ENCODE results near the gene PITPNM3. TPM values are rescaled to one million over a fixed set of nuclear protein-coding genes. Genes with fewer than 3 reads are reported as not detected.

Gene PITPNM3
- total and polyA plus RNA-seq, 12 donors, result 0.12 to 0.70 (median 0.33) TPM

DNA sequence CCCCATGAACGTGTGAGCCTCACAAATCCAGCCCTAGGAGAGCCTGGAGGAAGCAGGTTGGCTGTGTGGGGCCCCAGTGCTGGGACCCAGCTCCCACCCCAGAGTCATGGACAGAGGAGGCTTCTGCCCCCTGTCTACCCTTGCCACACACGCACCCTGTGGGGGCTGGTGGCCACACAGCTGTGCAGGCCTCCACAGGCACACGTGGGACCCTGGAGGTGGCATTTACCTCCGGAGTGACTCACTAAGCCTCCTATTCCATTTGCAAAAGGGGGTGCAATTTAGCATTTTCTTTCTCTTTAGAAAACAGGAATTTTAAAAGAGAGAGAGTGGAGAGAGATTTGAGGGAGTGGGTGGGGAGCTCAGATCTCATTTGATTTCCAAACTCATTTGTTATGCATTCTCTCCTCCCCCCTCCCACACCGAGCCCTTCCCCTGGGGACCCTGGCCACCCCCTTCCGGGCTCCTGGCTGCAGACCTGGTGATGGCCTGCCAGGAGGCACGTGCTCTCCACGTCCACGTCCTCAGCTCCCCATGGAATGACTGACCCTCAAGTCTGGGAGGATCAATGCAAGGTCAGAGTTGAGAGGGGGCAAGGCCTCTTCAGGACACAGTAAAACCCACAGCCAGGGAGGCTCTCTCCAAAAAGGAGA lies 6.8 kb downstream of the PITPNM3 start:
- peaks cover 0 to 21% (median 9%) of the 10 kb centered on the region in 9 donors for H3K4me1 ChIP-seq
- no peak overlapping the region for H3K4me3 ChIP-seq
- 57 to 63% methylated on average over 9 of the region's 9 CpGs for WGBS, 2 donors
- no peaks in the 10 kb centered on the region for H3K36me3 ChIP-seq
- H3K27me3 ChIP-seq, result peaks cover 0 to 17% (median 14%) of the 10 kb centered on the region in 7 donors
- ATAC-seq (peak in 1 of 8 donors; percentile 23), DNase-seq (no peak)
- H3K27ac ChIP-seq, result no peak overlapping the region
- intact Hi-C loops (cut with DNase I), result loop anchor here in 2 of 10 donors (5.0 to 10.0 kb wide), 2 partner anchors 55 to 77 kb away; no protein-coding TSS in a partner anchor
- H3K9me3 ChIP-seq, result no peaks in the 10 kb centered on the region
- no peak for TF ChIP-seq CTCF (IDR thresholded peaks at IDR 0.05)

DNA sequence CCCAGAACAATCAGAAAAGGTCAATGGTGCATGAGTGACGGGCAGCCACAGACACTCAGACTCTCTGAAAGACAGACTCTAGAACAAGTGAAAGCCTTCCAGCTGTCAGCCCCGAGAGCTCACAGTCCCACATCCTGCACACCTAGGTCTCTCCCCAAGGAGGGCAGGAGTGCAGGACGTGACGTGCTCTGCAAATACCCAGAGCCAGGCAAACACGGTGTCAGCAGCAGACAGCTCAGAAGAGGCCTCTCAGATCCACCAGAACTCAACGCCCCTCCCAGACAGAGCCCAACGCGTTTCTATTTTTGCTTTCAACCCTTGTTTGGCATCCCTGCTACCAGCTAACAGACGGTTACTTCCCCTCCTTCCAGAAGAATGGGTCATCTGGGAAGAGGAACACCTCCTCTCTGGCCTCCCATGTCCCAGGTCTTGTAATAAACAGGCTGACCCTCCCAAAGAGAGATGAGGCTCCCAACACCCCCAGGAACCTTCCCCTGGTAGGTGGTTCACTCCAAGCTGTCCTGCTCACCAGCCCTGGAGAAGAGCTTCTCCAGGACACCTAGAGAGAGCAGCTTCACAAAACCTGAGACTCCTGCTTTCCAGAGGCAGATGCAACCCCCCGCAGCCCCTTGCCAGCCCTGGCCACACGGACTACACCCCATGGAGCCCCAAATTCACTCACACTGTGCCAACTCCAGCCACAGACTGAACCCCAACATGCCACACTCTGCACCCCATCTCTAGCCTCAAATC lies 7.6 kb downstream of the PITPNM3 start:
- Histone ChIP-seq H3K27me3 (peaks cover 0 to 10% (median 6%) of the 10 kb centered on the region in 7 donors), H3K4me1 (peaks cover 0 to 21% (median 9%) of the 10 kb centered on the region in 9 donors), H3K36me3 (no peaks in the 10 kb centered on the region), H3K9me3 (no peaks in the 10 kb centered on the region), H3K27ac (peak overlapping the region in 1 of 10 donors; percentile 19), H3K4me3 (no peak overlapping the region)
- peak in 1 of 2 donors; percentile 7 for DNase-seq
- 21 to 31% methylated on average over 11 of the region's 11 CpGs for WGBS, 2 donors
- intact Hi-C loops (cut with DNase I), result no loop called here
- peak in 7 of 8 donors; percentile 40 to 89 (median 69) for ATAC-seq
- no peak for TF ChIP-seq CTCF (IDR thresholded peaks at IDR 0.05)

DNA sequence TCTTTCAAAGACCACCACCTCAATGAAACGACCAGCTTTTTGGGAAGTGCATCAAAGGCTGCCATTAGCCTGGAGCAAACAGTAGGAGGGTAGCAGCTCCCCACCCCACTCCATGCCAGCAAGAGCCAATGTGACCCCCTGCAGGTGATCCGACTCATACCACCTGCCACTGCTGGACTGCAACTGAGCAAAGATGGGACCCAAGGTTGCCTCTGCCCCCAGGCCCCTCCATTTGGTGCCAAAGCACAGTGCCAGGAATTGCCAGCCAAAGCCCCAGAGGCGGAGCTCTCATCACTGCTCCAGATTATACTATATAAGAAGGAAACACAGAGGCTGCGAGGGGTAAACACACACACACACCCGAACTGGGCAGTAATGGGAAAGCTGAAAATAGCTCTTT lies 8.3 kb downstream of the PITPNM3 start:
- WGBS, 2 donors, result 64 to 66% methylated on average over 5 of the region's 5 CpGs
- H3K27me3 ChIP-seq, result peaks cover 0 to 2% (median 0%) of the 10 kb centered on the region in 7 donors
- ATAC-seq (no peak), DNase-seq (no peak)
- TF ChIP-seq CTCF (IDR thresholded peaks at IDR 0.05), result no peak
- H3K4me3 ChIP-seq, result no peak overlapping the region
- peaks cover 0 to 21% (median 9%) of the 10 kb centered on the region in 9 donors for H3K4me1 ChIP-seq
- no peaks in the 10 kb centered on the region for H3K9me3 ChIP-seq
- intact Hi-C loops (cut with DNase I), result no loop called here
- no peaks in the 10 kb centered on the region for H3K36me3 ChIP-seq
- H3K27ac ChIP-seq, result peak overlapping the region in 1 of 10 donors; percentile 19

- Histone ChIP-seq H3K9me3 (no peaks in the 10 kb centered on the region), H3K4me3 (no peak overlapping the region), H3K36me3 (no peaks in the 10 kb centered on the region), H3K27me3 (no peaks in the 10 kb centered on the region), H3K4me1 (peaks cover 0 to 21% (median 9%) of the 10 kb centered on the region in 9 donors), H3K27ac (no peak overlapping the region)
- intact Hi-C loops (cut with DNase I), result no loop called here
- ATAC-seq (no peak), DNase-seq (no peak)
- 91 to 92% methylated on average over 6 of the region's 6 CpGs for WGBS, 2 donors
- no peak for TF ChIP-seq CTCF (IDR thresholded peaks at IDR 0.05)
These were observed 9.0 kb downstream of the PITPNM3 start for GRCh38 chr17:6547336-6547735.
